GM21619 (cell line): ENCODE data around the gene HNRNPUL1.
"Not testable (repeated sequence)": the region's sequence is repeated elsewhere in the genome, so short reads cannot be mapped to it uniquely, and the experiment has no call there.

ENCODE experiments used
- ATAC-seq: cut with Tn5 transposase; IDR thresholded peaks from one replicate; pipeline ENCODE4 v1.9.1; 2021; ENCODE audit not compliant: unreplicated experiment

The HNRNPUL1 gene

GRCh38 chr19:41263850-41264580, at the start of gene HNRNPUL1:
TSS of gene HNRNPUL1 (plus strand) at chr19:41264372. CDS start at chr19:41264504, 132 bp downstream.
- ATAC-seq, result peak; percentile 62

GRCh38 chr19:41217741-41218140, 46.4 kb upstream of the HNRNPUL1 start:
- ATAC-seq, result no peak

GRCh38 chr19:41218249-41218614, 45.9 kb upstream of the HNRNPUL1 start:
- ATAC-seq, result no peak

GRCh38 chr19:41218615-41219507, 45.3 kb upstream of the HNRNPUL1 start, which contains the start of gene AXL:
TSS of gene AXL (plus strand) at chr19:41219223. CDS start at chr19:41219393, 170 bp downstream.
- no peak for ATAC-seq

- no peak for ATAC-seq
These were observed 44.1 kb upstream of the HNRNPUL1 start for GRCh38 chr19:41219924-41220567.

GRCh38 chr19:41220811-41221210, 43.4 kb upstream of the HNRNPUL1 start:
- no peak for ATAC-seq

- no peak for ATAC-seq
These were observed 42.5 kb upstream of the HNRNPUL1 start for GRCh38 chr19:41221514-41222205.

- no peak for ATAC-seq
These were observed 41.9 kb upstream of the HNRNPUL1 start for GRCh38 chr19:41222240-41222639.

GRCh38 chr19:41223431-41224234, 40.5 kb upstream of the HNRNPUL1 start:
- no peak for ATAC-seq

- ATAC-seq, result no peak
These were observed 39.5 kb upstream of the HNRNPUL1 start for GRCh38 chr19:41224632-41225031.

GRCh38 chr19:41225238-41226052, 38.7 kb upstream of the HNRNPUL1 start:
- ATAC-seq, result no peak

GRCh38 chr19:41226053-41226873, 37.9 kb upstream of the HNRNPUL1 start:
- ATAC-seq, result no peak

- no peak for ATAC-seq
These were observed 37.2 kb upstream of the HNRNPUL1 start for GRCh38 chr19:41226874-41227390.

- no peak for ATAC-seq
These were observed 35.7 kb upstream of the HNRNPUL1 start for GRCh38 chr19:41228486-41228885.

GRCh38 chr19:41229338-41229737, 34.8 kb upstream of the HNRNPUL1 start:
- not testable (repeated sequence) for ATAC-seq

- no peak for ATAC-seq
These were observed 33.9 kb upstream of the HNRNPUL1 start for GRCh38 chr19:41230067-41230857.

GRCh38 chr19:41232686-41233085, 31.5 kb upstream of the HNRNPUL1 start:
- ATAC-seq, result no peak
